ENCODE results near the gene PTPN1. TPM values are rescaled to one million over a fixed set of nuclear protein-coding genes. Genes with fewer than 3 reads are reported as not detected.

The PTPN1 gene
- total and polyA plus RNA-seq, 4 donors: 51.4 to 80.4 (median 64.7) TPM

- 78 to 89% methylated on average over 3 of the region's 3 CpGs for WGBS, 2 donors
Observed at GRCh38 chr20:50467718-50468356, 42.3 kb upstream of the PTPN1 start.

GRCh38 chr20:50468378-50468798 lies 41.8 kb upstream of the PTPN1 start:
- H3K36me3 ChIP-seq (ENCODE audit: control insufficient read depth in 4 of 4, insufficient read depth in 4 of 4, low read length in 4 of 4): no peaks in the 10 kb centered on the region
- DNase-seq: no peak
- H3K9me3 ChIP-seq (ENCODE audit: control insufficient read depth in 4 of 4, insufficient read depth in 3 of 4, low read length in 3 of 4): no peaks in the 10 kb centered on the region
- peaks cover 0 to 46% (median 14%) of the 10 kb centered on the region in 5 donors for H3K4me1 ChIP-seq (ENCODE audit: control insufficient read depth in 5 of 5, insufficient read depth in 5 of 5, low read length in 5 of 5)
- no peak overlapping the region for H3K4me3 ChIP-seq
- no peak for ATAC-seq (ENCODE audit: insufficient read depth, low FRiP score)
- 60 to 61% methylated on average over 2 of the region's 2 CpGs for WGBS, 2 donors
- no peaks in the 10 kb centered on the region for H3K27me3 ChIP-seq (ENCODE audit: control insufficient read depth in 3 of 3, insufficient read depth in 3 of 3, low read length in 2 of 3)
- no peak overlapping the region for H3K27ac ChIP-seq (ENCODE audit: low read depth in 1 of 2, low read length in 1 of 2)
- TF ChIP-seq CTCF (IDR thresholded peaks at IDR 0.05; ENCODE audit: control extremely low read depth, extremely low read depth): no peak
- H3K9ac ChIP-seq (ENCODE audit: insufficient read depth in 1 of 2, low read length in 2 of 2): no peak overlapping the region

More at GRCh38 chr20:50467718-50468356, 42.3 kb upstream of the PTPN1 start:
- DNase-seq: peak; percentile 81 to 95 (median 93)
- no peak overlapping the region for H3K4me3 ChIP-seq
- no peak overlapping the region for H3K9ac ChIP-seq (ENCODE audit: insufficient read depth in 1 of 2, low read length in 2 of 2)
- no peak for TF ChIP-seq CTCF (IDR thresholded peaks at IDR 0.05; ENCODE audit: control extremely low read depth, extremely low read depth)
- no peaks in the 10 kb centered on the region for H3K27me3 ChIP-seq (ENCODE audit: control insufficient read depth in 3 of 3, insufficient read depth in 3 of 3, low read length in 2 of 3)
- no peak overlapping the region for H3K27ac ChIP-seq (ENCODE audit: low read depth in 1 of 2, low read length in 1 of 2)
- no peaks in the 10 kb centered on the region for H3K9me3 ChIP-seq (ENCODE audit: control insufficient read depth in 4 of 4, insufficient read depth in 3 of 4, low read length in 3 of 4)
- peaks cover 0 to 43% (median 14%) of the 10 kb centered on the region in 5 donors for H3K4me1 ChIP-seq (ENCODE audit: control insufficient read depth in 5 of 5, insufficient read depth in 5 of 5, low read length in 5 of 5)
- no peak for ATAC-seq (ENCODE audit: insufficient read depth, low FRiP score)
- H3K36me3 ChIP-seq (ENCODE audit: control insufficient read depth in 4 of 4, insufficient read depth in 4 of 4, low read length in 4 of 4): no peaks in the 10 kb centered on the region

GRCh38 chr20:50469176-50469723 lies 40.9 kb upstream of the PTPN1 start:
- Histone ChIP-seq H3K9me3 (ENCODE audit: control insufficient read depth in 4 of 4, insufficient read depth in 3 of 4, low read length in 3 of 4) (no peaks in the 10 kb centered on the region), H3K4me1 (ENCODE audit: control insufficient read depth in 5 of 5, insufficient read depth in 5 of 5, low read length in 5 of 5) (peaks cover 0 to 45% (median 14%) of the 10 kb centered on the region in 5 donors), H3K27me3 (ENCODE audit: control insufficient read depth in 3 of 3, insufficient read depth in 3 of 3, low read length in 2 of 3) (no peaks in the 10 kb centered on the region), H3K27ac (ENCODE audit: low read depth in 1 of 2, low read length in 1 of 2) (no peak overlapping the region), H3K36me3 (ENCODE audit: control insufficient read depth in 4 of 4, insufficient read depth in 4 of 4, low read length in 4 of 4) (no peaks in the 10 kb centered on the region), H3K4me3 (no peak overlapping the region), H3K9ac (ENCODE audit: insufficient read depth in 1 of 2, low read length in 2 of 2) (no peak overlapping the region)
- TF ChIP-seq CTCF (IDR thresholded peaks at IDR 0.05; ENCODE audit: control extremely low read depth, extremely low read depth): no peak
- ATAC-seq (ENCODE audit: insufficient read depth, low FRiP score) (no peak), DNase-seq (peak in 1 of 3 donors; percentile 61)
- 85% methylated on average over 4 of the region's 4 CpGs for WGBS, 2 donors

Measured in lung (tissue), 12 donors.